Hematopoietic multipotent progenitor cell treated with erythropoietin and hydrocortisone succinate and interleukin-3 and kit ligand, for 6 days (in vitro differentiated cells): Measurements from ENCODE around the gene JPH2.

Experiments
- DNase-seq: peaks from one replicate; pipeline ENCODE4 v3.0.0-alpha.2; 2015

JPH2 gene

DNA sequence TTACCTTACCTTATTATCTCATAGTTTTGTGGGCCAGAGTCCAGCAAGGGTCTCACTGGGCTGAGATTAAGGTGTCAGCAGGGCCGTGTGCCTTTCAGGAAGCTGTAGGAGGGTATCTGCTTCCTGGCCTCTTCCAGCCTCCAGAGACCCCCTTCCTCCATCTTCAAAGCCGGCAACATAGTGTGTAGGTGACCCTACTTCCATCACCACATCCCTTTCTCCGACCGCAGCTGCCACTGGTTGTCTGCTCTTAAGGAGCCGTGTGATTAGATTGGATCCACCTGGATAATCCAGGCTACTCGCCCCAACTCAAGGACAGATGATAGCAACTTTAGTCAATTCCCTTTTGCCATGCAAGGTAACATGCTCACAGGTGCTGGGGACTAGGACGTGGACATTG, 91.2 kb downstream of the JPH2 start:
- DNase-seq = no peak

- DNase-seq = no peak
These were observed 93.8 kb downstream of the JPH2 start for GRCh38 chr20:44093249-44093582.

DNA sequence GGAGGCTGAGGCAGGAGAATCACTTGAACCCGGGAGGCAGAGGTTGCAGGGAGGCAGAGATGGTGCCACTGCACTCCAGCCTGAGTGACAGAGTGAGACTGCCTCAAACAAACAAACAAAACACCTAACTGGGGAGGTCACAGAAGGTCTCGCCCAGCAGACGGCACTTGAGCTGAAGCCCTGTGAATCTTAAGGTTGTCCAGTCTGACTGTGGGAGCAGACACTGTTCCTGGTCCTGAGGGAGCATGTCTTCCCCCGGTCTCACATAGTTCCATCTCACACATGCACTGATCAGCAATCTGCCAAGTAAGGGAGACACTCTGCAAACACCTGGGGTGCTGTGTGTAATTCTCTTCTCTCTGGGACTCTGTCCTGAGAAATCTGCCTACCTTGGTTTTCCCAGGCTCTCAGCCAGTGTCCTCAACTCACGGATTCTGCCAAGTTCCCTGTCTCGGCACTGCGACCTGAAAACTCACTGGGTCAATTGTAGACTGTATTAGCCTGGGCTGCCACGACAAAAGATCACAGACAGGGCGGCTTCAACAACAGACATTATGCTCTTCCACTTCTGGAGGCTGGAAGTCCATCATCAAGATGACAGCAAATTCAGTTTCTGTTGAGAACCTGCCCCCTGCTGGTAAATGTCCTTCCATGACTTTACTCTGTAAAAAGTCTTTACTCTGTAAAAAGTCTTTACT, 94.3 kb downstream of the JPH2 start:
- DNase-seq = peak; percentile 75

DNA sequence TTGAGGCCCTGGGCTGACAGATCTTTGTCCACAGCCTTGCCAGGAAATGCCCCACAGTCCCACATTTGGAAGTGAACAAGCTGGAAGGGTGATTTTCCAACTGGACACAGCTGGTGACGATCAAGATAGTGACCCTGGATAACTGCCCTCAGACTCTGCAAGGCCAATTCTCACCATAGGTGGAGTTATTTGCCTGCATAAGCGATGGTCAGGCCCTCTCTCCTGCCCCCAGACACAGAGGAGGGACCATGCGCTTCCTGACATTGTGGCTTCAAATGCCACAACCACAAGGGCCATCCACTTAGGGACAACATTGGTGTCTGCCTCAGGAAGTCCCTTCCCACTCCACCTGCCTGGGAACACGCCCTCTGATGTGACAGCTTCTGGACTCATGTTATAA, 96.0 kb downstream of the JPH2 start:
- DNase-seq = no peak

- peak; percentile 29 for DNase-seq
These were observed 96.9 kb downstream of the JPH2 start for GRCh38 chr20:44089987-44090674.

GRCh38 chr20:44087857-44088120, 99.2 kb downstream of the JPH2 start:
- no peak for DNase-seq

DNA sequence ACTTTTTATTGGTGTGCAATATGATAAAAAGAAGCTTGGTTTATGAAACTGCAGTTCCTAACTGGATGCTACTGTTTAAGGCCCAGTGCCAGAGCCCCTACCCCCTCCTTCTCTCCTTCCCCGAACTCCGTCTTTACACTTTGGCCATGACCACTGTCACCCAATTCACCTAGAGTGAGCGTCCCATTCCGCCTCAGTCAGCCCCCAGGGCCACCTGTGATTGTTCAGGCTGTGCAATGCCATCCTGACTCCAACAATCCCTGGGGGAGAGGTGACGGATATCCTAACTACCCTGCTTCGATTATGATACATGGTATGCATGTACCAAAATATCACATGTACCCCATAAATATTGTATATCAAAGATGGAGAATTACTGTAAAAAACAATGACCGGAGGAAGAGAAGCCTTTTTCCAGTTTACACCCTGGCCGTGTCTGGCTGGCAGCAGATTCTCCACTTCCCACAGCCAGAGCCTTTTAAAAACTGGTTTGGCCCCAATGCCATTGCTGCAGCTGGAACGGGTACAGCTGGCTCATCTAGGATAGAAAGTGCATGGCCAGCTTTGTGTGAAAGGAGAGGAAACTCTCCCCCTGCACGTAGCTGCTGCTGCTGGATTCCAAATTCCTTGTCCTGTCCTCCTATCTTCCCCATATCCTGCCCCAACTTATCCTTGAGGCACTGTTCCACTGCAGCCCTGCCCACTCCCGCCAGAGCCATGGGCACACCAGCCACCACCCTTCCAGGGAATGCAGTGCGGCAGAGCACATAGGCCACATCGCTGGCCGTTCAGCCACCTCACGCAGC, 99.7 kb downstream of the JPH2 start:
- DNase-seq = no peak

- DNase-seq = no peak
These were observed 101.2 kb downstream of the JPH2 start for GRCh38 chr20:44085616-44086434.

DNA sequence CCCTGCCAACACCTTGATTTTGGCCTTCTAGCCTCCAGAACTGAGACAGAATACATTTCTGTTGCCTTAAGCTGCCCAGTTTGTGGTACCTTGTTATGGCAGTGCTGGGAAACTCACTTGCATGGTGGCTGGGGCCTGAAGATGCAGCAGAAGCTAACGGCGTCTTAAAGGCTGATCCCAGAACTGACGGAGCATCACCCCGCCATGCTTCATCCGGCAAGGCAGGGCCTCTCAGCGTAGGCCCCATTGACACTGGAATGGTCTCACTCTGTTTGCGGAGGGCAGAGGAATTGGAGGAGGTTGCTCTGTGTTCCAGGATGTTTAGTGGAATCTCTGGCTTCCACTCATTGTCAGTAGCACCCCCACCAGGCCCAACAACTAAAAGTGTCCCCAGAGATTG, 102.1 kb downstream of the JPH2 start:
- no peak for DNase-seq

GRCh38 chr20:44084439-44084838, 102.5 kb downstream of the JPH2 start:
- no peak for DNase-seq

GRCh38 chr20:44083220-44083933, 103.6 kb downstream of the JPH2 start:
- no peak for DNase-seq

- no peak for DNase-seq
These were observed 105.1 kb downstream of the JPH2 start for GRCh38 chr20:44081888-44082287.

GRCh38 chr20:44081476-44081875, 105.5 kb downstream of the JPH2 start:
- no peak for DNase-seq

DNA sequence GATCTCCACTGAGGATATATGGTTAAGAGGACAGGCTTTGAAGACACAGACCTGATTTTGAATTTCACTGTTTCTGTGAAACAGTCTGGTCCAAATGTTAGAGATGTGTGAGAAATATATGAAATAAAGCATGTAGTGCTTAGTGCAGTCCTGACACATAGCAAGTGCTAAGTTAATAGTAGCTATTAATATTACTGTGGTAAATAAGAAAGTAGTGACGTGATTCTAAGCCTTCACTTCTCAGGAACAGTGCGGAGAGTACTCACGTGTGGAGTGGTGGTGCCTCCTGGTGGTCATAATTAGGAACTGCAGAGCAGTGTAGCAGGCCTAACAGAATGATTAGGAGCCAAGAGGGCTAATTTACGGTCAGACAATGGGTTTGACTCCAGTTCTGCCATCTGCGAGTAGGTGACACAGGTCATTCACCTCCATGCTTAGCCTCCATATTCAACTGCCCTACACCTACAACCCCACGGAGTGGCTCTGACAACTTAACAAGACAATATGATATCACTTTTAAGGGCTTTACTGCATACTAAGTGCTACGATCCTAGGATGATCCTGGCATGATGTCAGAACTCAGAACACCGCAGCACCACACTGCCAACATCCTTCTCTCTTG, 106.2 kb downstream of the JPH2 start:
- DNase-seq = peak; percentile 87

DNA sequence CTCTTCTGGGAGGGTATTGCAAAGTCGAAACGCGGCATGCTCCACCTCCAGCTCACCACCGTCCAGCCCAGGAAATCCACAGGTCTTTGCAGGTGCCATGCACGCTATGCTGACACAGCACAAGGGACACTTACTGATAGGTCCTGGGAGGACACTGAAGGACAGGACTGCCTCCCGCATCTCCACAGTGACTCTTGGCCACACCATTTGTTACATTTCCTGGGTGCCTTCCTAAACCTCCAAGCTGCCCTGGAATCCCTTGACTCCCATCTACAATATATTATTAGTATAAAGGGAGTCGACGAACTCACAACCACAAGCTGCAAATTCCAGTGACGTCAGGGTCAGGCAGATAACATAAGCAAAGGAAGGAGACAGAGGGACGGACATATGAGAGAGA, 106.9 kb downstream of the JPH2 start:
- DNase-seq = no peak

GRCh38 chr20:44079291-44079690, 107.7 kb downstream of the JPH2 start:
- DNase-seq = no peak

DNA sequence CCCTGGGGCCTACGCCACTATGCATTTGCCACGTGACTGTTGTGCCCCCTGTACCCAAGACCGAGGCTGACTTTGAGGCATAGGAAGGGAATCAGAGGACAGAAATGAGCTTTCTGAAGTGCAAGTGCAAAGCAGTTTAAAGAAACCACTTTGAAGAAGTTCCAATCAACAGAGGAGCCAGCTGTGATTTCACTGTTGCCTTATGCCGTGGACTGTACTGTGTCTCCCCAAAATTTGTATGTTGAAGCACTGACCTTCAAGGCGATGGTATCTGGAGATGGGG, 111.1 kb downstream of the JPH2 start:
- no peak for DNase-seq

DNA sequence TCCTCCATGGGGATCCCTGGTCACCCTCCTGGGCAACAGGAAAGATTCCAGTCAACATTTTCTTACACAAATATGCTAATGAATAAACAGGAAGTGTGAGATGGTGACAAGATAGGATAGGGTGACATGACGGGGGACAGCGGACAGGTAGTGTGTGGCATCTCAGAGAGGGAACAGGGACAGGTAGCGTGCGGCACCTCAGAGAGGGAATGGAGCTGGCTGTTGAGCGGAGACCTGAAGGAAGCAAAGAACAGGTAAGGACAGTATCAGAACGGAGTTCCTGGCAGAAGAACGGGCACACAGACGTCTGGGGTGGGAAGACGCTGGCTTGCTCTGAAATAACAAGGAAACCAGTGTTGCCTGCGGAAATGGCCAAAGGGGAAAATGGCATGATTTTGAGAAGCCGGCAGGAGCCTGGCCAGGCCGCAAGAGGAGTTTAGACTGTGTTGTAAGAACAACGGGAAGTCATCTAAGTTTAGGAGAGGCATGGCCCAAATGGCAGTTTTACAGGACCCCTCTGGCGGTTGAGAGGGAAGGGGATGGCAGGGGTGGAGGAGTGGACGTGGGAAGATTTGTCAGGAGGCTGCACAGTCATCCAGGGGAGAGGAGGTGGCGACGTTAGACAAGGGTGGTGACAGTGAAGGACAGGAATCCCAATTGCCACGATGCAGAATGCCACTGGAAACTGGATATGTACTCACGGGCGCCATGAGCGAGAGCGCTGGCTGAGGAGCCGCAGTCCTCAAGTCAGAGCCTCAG, 111.6 kb downstream of the JPH2 start:
- DNase-seq = no peak

DNA sequence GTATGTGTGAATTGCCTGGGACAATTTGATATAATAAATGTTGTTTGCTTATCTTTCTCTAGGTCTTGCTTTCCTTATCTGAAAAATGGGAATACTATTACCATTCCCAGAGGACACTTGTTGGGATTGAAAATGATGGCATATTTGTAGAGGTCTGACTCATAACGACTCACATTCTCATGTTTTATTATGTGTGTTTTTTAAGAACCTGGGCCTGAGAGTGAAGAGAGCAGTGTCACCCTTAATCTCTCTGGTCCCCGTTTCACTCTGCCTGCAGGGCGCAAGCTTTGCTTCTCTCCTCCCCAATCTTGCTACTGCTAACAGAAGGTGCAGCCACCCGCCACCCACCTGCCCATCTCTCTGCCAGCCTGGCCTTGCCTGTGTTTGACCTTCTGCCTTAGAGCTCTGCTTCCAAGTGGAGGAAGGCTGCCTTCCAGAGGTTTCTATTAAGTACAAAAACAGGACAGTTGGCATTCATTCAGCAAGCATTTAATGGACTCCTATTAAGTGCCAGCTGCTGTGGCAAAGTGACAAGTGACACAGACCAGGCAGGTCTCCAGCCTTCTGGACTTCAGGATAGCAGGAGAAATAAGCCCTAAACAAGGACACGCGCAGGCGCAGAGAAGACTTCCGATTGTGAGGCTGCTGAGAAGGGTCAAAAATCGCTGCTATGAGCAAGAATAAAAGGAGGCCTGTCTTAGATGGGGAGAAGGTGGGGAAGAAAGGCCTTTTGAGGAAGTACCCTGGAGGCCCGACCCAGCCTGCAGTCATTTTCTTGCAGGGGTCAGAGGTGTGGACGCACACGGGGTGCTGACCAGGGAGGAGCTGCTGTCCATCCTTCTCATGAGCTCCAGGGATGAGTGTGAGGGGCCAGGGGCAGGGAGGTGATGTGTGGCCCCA, 112.5 kb downstream of the JPH2 start:
- DNase-seq = no peak

DNA sequence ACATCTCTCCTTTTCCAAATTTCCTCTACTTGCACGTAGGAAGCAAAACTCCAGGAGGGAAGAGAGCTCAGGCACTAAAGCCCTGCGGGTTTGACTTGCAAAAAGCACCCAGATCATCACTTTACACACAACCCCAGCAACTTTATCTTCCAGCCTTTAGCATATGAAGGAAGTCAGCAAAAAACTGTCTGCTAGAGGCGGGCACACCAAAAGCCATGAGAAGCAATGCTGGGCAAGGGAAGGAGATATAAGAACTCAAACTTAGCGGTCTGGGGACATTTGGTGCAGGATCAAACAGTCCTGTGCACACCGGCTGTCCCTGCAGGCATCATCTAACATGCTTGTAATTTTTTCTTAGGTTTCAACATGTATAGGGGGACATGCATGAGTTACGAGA, 113.3 kb downstream of the JPH2 start:
- no peak for DNase-seq
